NCI-H82 treated with DMSO at 0.1 percent for 48 hours (cell line): Measurements from ENCODE around the gene KLHL20.

ENCODE experiments used
- DNase-seq: peaks from one replicate; lab custom pipeline; 2025; ENCODE audit not compliant: unreplicated experiment; lab: John Stamatoyannopoulos, UW

The KLHL20 gene

GRCh38 chr1:173827611-173828010 lies 112.8 kb downstream of the KLHL20 start:
- DNase-seq, result no peak

DNA sequence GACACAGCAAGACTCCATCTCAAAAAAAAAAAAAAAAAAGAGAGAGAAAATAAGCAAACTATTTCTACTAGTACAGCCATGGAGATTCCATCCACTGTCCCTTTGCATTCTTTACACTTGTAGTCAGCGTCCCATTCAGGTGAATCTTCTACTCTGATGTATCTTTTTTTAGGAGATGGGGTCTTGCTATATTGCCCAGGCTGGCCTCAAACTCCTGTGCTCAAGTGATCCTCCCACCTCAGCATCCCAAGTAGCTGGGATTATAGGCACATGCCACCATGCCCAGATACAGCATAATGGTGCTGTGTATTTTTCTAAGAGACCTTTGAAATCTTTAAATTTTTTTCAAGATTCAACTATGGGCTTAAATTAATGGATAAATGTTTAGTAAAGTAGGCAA lies 118.0 kb downstream of the KLHL20 start:
- no peak for DNase-seq
